Measurements from ENCODE around the gene RPTOR. TPM values are rescaled to one million over a fixed set of nuclear protein-coding genes. Genes with fewer than 3 reads are reported as not detected.
"Not testable (repeated sequence)": the region's sequence is repeated elsewhere in the genome, so short reads cannot be mapped to it uniquely, and the experiment has no call there.

Gene RPTOR
- total RNA-seq, 1 experiment from 2014 or later: 19.7 TPM

DNA sequence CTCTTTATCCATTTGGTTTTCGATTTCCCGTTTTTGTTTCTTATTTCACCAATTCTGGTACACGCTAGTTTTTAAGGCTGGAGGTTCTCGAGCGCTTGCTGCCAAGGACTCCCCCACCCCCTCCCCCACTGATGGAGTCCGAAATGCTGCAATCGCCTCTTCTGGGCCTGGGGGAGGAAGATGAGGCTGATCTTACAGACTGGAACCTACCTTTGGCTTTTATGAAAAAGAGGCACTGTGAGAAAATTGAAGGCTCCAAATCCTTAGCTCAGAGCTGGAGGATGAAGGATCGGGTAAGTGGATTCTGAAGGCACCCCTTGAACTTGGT lies 825 bp downstream of the RPTOR start:
- no peak for DNase-seq (ENCODE audit: extremely low read depth, low read depth)

DNA sequence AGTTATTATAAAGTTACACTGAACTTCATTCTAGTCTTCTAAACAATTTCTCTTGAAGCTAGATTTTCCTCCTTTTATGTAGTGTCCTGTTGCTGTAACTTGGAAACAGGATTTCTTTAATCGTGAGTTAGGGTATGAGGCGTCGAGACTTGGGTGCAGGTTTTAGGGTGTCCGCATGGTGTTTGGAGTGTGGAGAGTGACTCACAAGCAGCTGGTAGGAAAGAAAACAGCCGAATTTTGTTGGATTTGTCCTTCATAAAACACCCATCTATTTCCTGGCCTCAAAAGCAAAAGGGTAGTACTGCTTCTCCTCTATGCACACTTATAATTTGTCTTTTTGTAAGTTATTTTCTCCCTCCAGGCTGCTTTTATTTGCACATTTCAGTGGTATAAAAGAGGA lies 1.6 kb downstream of the RPTOR start:
- no peak for DNase-seq (ENCODE audit: extremely low read depth, low read depth)

DNA sequence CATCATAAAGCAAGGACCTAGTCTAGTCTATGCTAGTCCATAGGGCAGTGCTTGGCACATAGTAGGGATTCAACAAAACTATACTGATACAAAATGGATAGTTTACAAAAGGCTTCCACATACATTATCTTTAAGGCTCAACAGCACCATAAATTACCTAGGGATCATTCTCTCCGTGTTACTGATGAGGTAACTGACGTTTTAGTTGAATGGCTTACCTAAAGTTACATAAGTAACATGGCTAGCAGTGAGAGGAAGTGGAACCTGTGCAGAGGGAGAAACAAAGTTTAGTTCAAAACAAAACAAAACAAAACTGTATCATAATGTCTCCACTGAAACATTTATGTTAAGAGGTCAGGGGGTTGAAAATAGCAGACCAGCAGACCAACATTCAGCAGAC lies 7.9 kb downstream of the RPTOR start:
- no peak for DNase-seq (ENCODE audit: extremely low read depth, low read depth)

DNA sequence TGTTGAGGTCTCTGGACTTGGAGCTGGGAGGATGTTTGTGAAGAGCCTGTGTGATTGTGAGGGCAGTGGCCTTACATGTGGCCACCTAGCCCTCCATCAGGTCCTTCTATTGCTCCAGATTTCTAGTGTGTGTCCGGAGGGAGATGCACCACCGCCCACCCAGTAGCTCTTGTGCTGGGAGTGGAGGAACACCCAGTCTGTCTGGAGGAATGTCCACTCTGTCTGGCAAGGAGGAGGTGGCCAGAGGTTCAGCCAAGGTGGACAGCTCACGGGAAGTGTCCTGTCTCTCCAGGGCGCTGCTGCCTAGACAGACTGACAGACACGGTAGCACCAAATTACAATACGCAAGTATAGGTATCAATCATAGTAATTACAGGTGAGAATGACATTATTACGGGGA lies 10.6 kb downstream of the RPTOR start:
- DNase-seq (ENCODE audit: extremely low read depth, low read depth): no peak

DNA sequence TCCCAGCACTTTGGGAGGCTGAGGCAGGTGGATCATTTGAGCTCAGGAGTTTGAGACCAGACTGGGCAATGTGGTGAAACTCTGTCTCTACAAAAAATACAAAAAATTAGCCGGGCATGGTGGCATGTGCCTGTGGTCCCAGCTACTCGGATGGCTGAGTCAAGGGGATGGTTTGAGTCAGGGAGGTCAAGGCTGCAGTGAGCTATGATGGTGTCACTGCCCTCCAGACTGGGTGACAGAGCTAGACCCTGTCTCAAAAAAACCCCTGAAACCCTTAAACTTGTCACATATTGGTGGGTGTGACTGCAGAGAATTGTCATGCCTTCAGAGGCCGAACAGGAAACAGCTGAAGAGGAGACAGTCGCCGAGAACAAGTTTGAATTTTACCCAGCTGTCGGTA lies 13.4 kb downstream of the RPTOR start:
- DNase-seq (ENCODE audit: extremely low read depth, low read depth): no peak

DNA sequence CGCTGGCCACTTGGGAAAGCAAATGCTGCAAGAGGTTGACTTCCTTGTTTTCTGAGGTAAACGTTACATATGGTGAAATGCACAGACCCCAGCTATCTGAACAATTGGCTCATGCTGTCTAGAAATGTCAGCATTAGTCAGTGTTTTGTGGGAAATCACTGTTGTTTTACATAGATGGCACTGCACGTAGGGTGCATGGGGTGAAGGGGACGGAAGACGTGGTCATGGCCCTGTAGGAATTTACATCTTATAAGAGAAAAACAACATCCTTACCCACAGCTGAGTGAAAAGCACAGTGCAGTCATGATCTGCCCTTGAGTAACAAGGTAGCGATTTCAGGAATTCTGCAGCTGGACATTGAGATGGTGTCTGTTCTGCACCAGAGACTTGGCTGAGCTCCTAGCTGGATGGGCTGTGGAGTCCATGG lies 15.2 kb downstream of the RPTOR start:
- DNase-seq (ENCODE audit: extremely low read depth, low read depth): no peak

DNA sequence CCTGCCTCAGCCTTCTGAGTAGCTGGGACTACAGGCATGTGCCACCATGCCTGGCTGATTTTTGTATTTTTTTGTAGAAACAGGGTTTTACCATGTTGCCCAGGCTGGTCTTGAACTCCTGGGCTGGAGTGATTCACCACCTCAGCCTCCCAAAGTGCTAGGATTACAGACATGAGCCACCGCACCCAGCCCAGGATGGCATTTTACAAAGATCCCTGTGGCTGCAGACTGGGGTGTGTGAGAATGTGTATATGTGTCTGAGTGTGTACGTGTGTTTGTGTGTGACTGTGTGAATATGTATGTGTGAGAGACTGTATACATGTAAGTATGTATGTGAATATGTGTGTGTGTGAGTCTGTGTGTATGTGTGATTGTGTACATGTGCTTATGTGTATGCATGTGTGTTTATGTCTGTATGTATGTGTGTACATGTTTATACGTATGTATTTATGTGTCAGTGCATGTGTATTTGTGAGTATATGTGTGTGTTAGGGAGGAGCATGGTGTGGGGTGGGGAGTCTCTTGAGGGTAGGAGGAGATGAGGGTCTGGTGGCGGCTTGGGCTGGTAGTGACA lies 17.0 kb downstream of the RPTOR start:
- no peak for DNase-seq (ENCODE audit: extremely low read depth, low read depth)

DNA sequence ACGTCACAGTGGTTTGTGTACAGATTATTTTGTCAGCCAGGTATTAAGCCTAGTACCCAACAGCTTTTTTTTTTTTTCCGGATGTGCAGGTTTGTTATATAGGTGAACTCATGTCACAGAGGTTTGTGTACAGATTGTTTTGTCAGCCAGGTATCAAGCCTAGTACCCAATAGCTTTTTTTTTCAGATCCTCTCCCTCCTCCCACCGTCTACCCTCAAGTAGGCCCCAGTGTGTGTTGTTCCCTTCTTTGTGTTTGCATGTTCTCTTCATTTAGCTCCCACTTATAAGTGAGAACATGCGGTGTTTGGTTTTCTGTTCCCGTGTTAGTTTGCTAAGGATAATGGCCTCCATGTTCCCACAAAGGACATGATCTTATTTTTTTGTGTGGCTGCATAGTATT lies 19.9 kb downstream of the RPTOR start:
- no peak for DNase-seq (ENCODE audit: extremely low read depth, low read depth)

DNA sequence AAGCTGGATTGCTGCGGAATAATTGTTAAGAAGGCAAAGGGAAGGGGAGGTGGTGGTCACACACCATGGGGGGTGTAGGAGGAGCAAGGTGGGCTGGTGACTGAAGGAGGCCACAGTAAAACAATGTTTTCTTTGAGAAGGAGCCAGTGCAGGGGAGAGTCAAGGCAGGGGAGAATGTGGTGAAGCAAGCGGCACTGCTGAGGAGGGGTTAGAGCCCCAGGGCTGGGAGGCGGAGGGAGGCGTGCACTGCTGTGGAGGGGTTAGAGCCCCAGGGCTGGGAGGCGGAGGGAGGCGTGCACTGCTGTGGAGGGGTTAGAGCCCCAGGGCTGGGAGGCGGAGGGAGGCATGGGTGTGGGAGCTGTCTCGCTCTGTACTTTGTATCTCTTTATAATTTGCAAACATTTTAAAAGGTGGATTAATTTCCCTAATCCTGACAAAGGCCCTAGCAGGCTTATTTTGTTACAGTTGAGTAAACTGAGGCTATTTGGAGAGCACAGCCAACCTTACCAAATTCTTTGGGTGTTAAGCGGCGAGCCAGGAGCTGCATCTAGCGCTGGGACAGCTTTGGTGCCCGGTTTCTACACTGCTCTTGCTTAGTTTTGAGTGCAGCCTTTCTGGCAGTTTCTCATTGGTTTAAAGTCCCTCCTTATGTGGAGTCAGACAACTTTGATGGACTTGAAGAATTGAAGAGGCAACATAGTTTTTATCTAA lies 20.9 kb downstream of the RPTOR start:
- no peak for DNase-seq (ENCODE audit: extremely low read depth, low read depth)

DNA sequence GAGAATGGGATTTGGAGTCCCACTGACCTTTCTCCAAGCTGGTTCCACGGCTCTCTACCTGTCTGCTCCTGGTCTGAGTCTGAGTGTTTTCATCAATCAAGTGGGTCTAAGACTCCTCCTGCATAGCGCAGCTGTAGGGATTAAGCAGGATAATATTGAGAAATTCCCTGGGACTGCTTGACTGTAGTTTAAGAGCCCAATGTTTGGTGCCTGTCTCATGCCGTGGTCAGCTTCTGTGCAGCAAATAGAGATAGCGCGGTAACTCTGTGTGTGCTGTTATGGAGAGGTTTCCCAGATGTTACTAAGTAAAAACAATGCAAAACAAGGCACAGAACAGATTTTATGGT lies 21.4 kb downstream of the RPTOR start:
- no peak for DNase-seq (ENCODE audit: extremely low read depth, low read depth)

DNA sequence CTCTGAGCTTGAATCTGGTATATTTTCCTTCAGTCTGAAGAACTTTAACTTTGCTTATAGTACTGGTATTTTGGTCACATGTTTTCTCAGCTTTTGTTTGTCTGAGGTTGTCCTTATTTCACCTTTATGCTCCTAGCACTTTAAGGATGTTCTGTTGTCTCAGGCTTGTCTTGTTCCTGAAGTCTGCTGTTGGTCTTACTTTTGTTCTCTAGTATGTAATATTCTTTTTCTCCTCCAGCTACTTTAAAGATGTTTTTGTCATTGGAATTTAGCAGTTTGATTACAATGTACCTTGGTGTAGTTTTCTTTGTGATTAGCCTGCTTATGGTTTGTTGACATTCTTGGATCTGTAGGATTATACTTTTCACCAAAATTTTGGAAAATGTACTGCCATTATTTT lies 23.6 kb downstream of the RPTOR start:
- no peak for DNase-seq (ENCODE audit: extremely low read depth, low read depth)

DNA sequence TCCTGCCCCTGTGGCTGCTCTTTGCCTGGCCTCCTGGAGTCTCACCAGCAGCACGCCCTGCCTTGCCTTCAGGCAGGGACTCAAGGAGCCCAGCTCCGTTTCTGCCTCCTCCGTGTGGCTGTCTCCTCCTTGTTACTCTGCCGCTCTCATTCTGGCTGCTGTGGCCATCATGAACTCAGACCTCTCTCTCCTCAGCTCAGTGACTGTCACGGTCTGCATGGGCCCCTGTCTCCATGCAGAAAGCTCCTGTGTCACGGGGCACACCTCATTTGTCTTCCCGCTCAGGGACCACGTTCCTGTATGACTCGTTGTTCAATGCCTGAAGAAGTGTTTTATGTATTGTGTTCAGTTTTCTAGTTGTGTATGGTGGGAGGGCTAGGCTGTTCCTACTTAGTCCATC lies 25.3 kb downstream of the RPTOR start:
- DNase-seq (ENCODE audit: extremely low read depth, low read depth): no peak

DNA sequence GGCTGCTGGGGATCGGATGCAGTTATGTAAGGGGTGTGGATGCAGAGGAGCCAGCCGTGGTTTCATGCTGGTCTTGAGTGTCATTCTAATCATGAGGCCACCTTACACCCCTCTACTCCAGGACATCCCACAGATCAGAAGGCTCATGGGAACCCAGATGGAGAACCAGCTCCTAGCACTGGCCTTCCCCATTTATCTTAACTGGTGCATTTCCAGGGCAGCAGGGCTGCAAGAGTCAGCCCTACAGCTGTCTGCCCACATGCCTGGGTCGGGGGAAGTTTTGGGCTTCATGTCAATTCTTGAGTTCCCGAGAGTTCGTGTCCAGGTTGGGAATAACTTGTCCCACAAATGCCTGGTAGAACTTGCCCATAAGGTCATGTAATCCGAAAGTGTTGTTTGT lies 29.1 kb downstream of the RPTOR start:
- DNase-seq (ENCODE audit: extremely low read depth, low read depth): no peak

DNA sequence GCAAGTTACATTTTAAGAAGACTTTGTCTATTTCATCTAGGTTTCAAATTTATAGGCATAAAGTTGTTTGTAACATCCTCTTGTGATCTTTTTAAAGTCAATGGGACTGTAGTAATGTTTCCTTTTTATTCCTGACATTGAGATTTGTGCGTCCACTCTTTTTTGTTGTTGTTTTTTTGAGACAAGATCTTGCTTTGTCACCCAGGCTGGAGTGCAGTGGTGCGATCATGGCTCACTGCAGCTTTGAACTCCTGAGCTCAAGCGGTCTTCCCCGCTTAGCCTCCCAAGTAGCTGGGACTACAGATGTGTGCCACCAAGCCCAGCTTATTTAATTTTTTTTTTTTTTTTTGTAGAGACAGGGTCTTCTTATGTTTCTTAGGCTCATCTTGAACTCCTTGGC lies 29.9 kb downstream of the RPTOR start:
- DNase-seq (ENCODE audit: extremely low read depth, low read depth): no peak

DNA sequence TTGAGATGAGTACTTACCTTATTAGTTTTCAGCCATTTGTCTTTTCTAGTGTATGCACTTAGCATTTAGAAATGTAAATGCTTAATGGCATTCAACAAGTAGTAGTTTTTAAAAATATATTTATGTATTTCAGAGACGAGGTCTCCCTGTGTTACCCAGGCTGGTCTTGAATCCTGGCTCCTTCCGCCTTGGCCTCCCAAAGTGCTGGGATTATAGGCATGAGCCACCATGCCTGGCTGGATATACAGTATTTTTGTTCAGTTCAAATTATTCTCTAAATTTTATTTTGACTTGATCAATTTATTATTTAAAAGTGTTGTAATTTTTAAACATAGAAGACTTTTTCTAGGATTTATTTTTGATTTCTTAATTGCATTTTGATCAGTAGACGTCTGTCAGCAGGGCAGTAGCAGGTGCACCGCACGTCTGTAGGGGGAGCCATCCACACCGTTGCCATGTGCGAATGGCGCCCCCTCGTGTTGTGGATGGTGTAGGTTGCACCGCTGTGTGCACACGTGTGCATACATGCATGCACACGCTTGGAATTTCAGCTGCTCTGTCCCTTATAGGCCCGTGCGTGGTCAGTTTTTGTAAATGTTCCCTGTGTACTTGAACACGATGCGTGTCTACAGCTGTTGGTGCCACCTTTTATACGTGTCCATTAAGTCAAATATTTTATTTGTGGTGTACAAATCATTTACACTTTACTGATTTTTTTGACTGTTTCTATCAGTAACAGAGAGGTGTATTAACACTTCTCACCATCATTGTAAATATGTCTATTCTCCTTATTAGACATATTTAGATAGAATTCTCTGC lies 30.6 kb downstream of the RPTOR start:
- peak; percentile 89 for DNase-seq (ENCODE audit: extremely low read depth, low read depth)

DNA sequence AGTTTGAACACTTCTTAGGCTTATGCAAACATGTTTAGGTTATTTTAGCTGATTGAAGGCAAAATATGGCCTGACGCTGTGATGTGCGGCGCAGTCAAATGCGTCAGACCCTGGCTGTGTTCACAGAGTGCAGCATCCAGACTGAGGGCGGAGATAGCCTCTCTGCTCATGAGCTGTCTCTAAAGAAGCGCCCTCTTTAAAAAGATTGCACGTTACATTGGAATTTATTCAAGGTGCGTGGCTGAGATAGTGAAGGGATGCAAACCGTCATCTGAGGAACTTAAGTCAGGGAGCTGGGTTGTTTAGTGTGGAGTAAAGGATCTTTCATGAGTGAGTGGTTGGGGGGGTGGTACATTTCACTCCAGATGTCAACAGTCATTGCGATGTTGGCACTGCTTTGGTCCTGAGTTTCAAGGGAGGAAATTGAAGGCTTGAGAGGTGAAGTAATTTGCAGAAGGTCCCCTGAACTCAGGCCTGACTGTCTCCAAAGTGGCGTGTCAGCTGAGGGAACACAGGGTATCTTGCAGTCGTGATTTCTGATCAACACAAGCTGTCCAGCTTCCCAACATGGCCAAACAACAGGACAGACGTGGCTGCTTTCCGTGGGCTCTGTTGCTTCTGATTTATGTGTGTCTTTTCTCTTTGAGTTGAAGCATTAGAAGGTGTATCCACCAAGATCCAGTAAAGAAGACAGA lies 33.4 kb downstream of the RPTOR start:
- DNase-seq (ENCODE audit: extremely low read depth, low read depth): no peak

DNA sequence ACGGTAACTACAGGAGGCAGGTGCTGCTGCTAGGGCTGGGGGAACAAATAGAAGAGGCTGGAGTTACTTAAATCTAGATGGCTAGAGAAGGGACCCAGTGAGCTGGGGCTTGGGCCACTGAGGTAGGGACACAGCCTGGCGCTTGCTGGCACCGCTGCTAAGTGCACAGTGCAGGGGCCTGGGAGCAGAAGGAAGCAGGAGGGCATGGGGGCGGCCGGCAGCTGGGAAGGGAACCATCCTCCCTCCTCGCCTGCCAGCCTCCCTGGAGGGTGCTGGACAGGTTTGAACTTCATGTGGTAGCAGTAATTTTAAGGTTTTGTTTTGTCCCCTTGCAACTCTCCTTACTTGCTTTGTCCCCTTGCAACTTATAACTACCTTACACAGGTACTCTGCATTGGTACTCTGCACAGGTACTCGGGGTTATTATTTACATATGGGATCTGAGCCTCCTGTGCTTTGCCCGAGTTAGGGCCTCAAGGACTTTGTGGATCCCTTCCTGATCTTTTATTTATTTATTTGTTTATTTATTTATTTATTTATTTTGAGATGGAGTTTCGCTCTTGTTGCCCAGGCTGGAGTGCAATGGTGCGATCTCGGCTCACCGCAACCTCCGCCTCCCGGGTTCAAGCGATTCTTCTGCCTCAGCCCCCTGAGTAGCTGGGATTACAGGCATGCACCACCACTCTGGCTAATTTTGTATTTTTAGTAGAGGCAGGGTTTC lies 34.2 kb downstream of the RPTOR start:
- DNase-seq (ENCODE audit: extremely low read depth, low read depth): not testable (repeated sequence)

DNA sequence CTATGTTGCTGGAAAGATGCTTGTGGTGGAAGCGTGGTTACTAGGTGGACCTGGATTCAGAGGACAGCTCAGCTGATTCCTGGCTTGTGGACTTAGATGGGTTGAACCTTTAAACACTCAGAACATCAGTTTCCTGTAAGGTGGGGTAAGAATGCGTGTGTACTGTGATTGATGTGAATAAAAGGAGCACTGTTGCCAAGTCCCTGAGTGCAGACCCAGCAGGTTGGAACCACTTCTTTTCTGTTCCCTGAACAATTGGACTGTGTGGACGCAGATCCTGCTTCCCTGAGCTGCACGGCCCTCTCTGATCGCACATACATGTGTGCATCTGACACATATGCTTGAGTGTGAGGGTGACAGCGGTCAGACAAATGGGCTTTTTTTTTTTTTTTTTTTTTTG lies 37.5 kb downstream of the RPTOR start:
- DNase-seq (ENCODE audit: extremely low read depth, low read depth): no peak

DNA sequence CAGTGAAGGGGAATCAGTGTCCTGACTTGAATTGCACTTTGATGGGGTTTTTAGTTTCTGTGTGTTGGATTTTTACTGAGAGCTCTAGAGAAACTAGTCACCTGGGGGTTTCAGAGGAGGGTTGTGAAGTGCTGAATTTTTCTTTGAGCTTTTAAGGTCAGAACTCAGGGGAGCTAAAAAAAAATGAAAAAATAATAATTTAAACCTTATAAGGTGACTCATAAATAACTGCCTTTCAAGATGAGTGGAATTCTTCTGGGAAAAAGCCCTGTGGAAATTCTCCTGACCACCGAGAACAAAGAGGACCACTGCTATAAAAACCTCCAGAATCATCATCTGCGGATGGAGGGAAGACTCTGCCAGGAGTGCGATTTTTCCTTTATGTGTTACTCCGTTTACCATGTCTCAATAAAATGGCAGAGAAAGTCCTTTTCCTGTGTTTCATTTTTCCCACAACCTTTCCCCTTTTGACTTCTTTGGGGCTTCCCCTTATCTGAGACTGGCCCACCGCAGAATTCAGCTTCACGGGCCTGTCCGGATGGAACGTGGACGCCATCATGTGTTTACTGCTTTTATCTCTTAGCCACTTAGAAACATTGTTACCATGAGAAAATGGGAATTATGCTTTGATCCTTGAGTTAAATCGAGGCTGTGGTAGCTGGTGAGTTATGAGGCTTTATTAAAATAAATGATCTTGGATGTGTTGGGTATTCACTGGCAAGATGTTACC lies 39.7 kb downstream of the RPTOR start:
- no peak for DNase-seq (ENCODE audit: extremely low read depth, low read depth)
